H9 (cell line): ENCODE measurements around the gene TBATA. TPM values are rescaled to one million over a fixed set of nuclear protein-coding genes. Genes with fewer than 3 reads are reported as not detected.

Experiments
- DNase-seq: peaks from one replicate; pipeline ENCODE4 v3.0.0-alpha.2; 2017
- H2AFZ ChIP-seq: one replicate; pipeline ENCODE4 v1.6.1; 2013; ENCODE audit warnings: mild to moderate bottlenecking, low read length, control low read depth, moderate library complexity
- H2AK5ac ChIP-seq: 2 replicates; pipeline ENCODE4 v1.6.1; 2013; ENCODE audit warnings: low read length, control low read depth, mixed read lengths; ENCODE audit not compliant: insufficient read length
- H2BK120ac ChIP-seq: one replicate; pipeline ENCODE4 v1.6.1; 2013; ENCODE audit warnings: low read depth, mild to moderate bottlenecking, low read length, control low read depth, inconsistent platforms; ENCODE audit not compliant: poor library complexity, severe bottlenecking
- H2BK12ac ChIP-seq: 2 replicates; pipeline ENCODE4 v1.6.1; 2013; ENCODE audit warnings: low read length, control low read depth, mixed read lengths, low read depth; ENCODE audit not compliant: insufficient read length
- H2BK15ac ChIP-seq: 2 replicates; pipeline ENCODE4 v1.6.1; 2013; ENCODE audit warnings: low read depth, low read length, control low read depth
- H2BK20ac ChIP-seq: one replicate; pipeline ENCODE4 v1.6.1; 2013; ENCODE audit warnings: low read depth, mild to moderate bottlenecking, low read length, control low read depth, inconsistent platforms; ENCODE audit not compliant: poor library complexity, severe bottlenecking
- H2BK5ac ChIP-seq: 2 replicates; pipeline ENCODE4 v1.6.1; 2013; ENCODE audit warnings: low read length, control low read depth, mixed read lengths; ENCODE audit not compliant: insufficient read length
- H3K14ac ChIP-seq: 2 replicates; pipeline ENCODE4 v1.6.1; 2013; ENCODE audit warnings: low read length, control low read depth; ENCODE audit not compliant: insufficient read depth
- H3K18ac ChIP-seq: 2 replicates; pipeline ENCODE4 v1.6.1; 2013; ENCODE audit warnings: low read depth, mild to moderate bottlenecking, mixed read lengths, low read length, control low read depth; ENCODE audit not compliant: insufficient read length
- H3K23ac ChIP-seq: 2 replicates; pipeline ENCODE4 v1.6.1; 2013; ENCODE audit warnings: low read length, control low read depth, mixed read lengths, low read depth; ENCODE audit not compliant: insufficient read length
- H3K23me2 ChIP-seq: 2 replicates; pipeline ENCODE4 v1.6.1; 2013; ENCODE audit warnings: low read depth, mild to moderate bottlenecking, mixed read lengths, low read length, control low read depth; ENCODE audit not compliant: insufficient read length, poor library complexity, severe bottlenecking
- H3K27ac ChIP-seq: 2 replicates; pipeline ENCODE4 v1.5.1; 2013; ENCODE audit warnings: low read length, control low read depth, mixed read lengths, low read depth; ENCODE audit not compliant: insufficient read length
- H3K27me3 ChIP-seq: 2 replicates; pipeline ENCODE4 v1.6.1; 2013; ENCODE audit warnings: low read length, control low read depth, inconsistent platforms; ENCODE audit not compliant: insufficient read depth
- H3K4ac ChIP-seq: 2 replicates; pipeline ENCODE4 v1.6.1; 2013; ENCODE audit warnings: low read depth, mild to moderate bottlenecking, control low read depth, inconsistent platforms, low read length, moderate library complexity
- H3K4me1 ChIP-seq: 2 replicates; pipeline ENCODE4 v1.6.1; 2013; ENCODE audit warnings: low read length, control low read depth, inconsistent platforms; ENCODE audit not compliant: insufficient read depth
- H3K4me2 ChIP-seq: 2 replicates; pipeline ENCODE4 v1.6.1; 2013; ENCODE audit warnings: low read length, control low read depth, mixed read lengths; ENCODE audit not compliant: insufficient read length, insufficient read depth
- H3K56ac ChIP-seq: 2 replicates; pipeline ENCODE4 v1.6.1; 2013; ENCODE audit warnings: low read depth, mild to moderate bottlenecking, mixed read lengths, low read length, control low read depth; ENCODE audit not compliant: insufficient read length
- H3K79me1 ChIP-seq: 2 replicates; pipeline ENCODE4 v1.6.1; 2013; ENCODE audit warnings: low read depth, mild to moderate bottlenecking, moderate library complexity, low read length, control low read depth, inconsistent platforms; ENCODE audit not compliant: insufficient read depth, poor library complexity, severe bottlenecking
- H3K79me2 ChIP-seq: 2 replicates; pipeline ENCODE4 v1.6.1; 2013; ENCODE audit warnings: low read length, control low read depth, inconsistent platforms; ENCODE audit not compliant: insufficient read depth
- H3K9ac ChIP-seq: 2 replicates; pipeline ENCODE4 v1.6.1; 2013; ENCODE audit warnings: low read length, control low read depth, mixed read lengths; ENCODE audit not compliant: insufficient read length; ENCODE audit errors: extremely low read depth
- H3K9me3 ChIP-seq: one replicate; pipeline ENCODE4 v1.6.1; 2013; ENCODE audit warnings: low read depth, low read length, inconsistent platforms; ENCODE audit not compliant: control insufficient read depth
- H3T11ph ChIP-seq: one replicate; pipeline ENCODE4 v1.6.1; 2013; ENCODE audit warnings: mild to moderate bottlenecking, low read length, control low read depth, inconsistent platforms
- H4K20me1 ChIP-seq: one replicate; pipeline ENCODE4 v1.6.1; 2013; ENCODE audit not compliant: control insufficient read depth, insufficient read length, insufficient read depth
- H4K5ac ChIP-seq: 2 replicates; pipeline ENCODE4 v1.6.1; 2013; ENCODE audit warnings: low read depth, mild to moderate bottlenecking, mixed read lengths, low read length, control low read depth; ENCODE audit not compliant: insufficient read length
- H4K8ac ChIP-seq: replicated peaks from 2 replicates; pipeline ENCODE4 v1.6.1; 2013; ENCODE audit warnings: low read length, control low read depth, mixed read lengths, low read depth; ENCODE audit not compliant: insufficient read length
- H4K91ac ChIP-seq: 2 replicates; pipeline ENCODE4 v1.6.1; 2013; ENCODE audit warnings: low read depth, mild to moderate bottlenecking, moderate library complexity, mixed read lengths, low read length, control low read depth; ENCODE audit not compliant: insufficient read length
- H3K27ac Mint-ChIP-seq, 3 experiments: 2 replicates in 2 of 3; 3 replicates in 1 of 3; pipeline ENCODE4 v1.8.0; 2020 to 2021; ENCODE audit warnings: mixed read lengths in 3 of 3, mild to moderate bottlenecking in 1 of 3, moderate library complexity in 1 of 3
- H3K27me3 Mint-ChIP-seq: 2 replicates; pipeline ENCODE4 v1.8.0; 2021; ENCODE audit warnings: low read depth, mild to moderate bottlenecking, moderate library complexity, mixed read lengths
- H3K36me3 Mint-ChIP-seq, 3 experiments: 2 replicates in 2 of 3; 3 replicates in 1 of 3; pipeline ENCODE4 v1.8.0; 2020 to 2021; ENCODE audit warnings: low read depth in 3 of 3, mixed read lengths in 3 of 3; ENCODE audit not compliant: insufficient read depth in 1 of 3
- H3K4me1 Mint-ChIP-seq, 2 experiments: 2 replicates each; pipeline ENCODE4 v1.8.0; 2020; ENCODE audit warnings: mixed read lengths in 2 of 2
- H3K4me3 Mint-ChIP-seq, 2 experiments: 2 replicates in 1 of 2; 3 replicates in 1 of 2; pipeline ENCODE4 v1.8.0; 2020 to 2021; ENCODE audit warnings: mild to moderate bottlenecking in 2 of 2, mixed read lengths in 2 of 2, moderate library complexity in 1 of 2
- H3K9me3 Mint-ChIP-seq, 2 experiments: 2 replicates in 1 of 2; 3 replicates in 1 of 2; pipeline ENCODE4 v1.8.0; 2020; ENCODE audit warnings: mild to moderate bottlenecking in 2 of 2, mixed read lengths in 2 of 2, moderate library complexity in 1 of 2
- CTCF ChIP-seq: fragments of 200-600 bp; sonication (generic); conservative IDR thresholded peaks from 3 replicates; pipeline ENCODE4 v1.8.0; 2021; ENCODE audit warnings: antibody characterized with exemption, mild to moderate bottlenecking
- WGBS: extraction: QIAGEN DNeasy Blood & Tissue Kit; methylation state at CpG from one replicate; pipeline ENCODE4 v1.1.7; 2013; ENCODE audit warnings: missing lambda C conversion rate, low lambda C conversion rate, mixed read lengths; ENCODE audit not compliant: insufficient read length; ENCODE audit errors: extremely low coverage; 5-methylcytosine and 5-hydroxymethylcytosine counted together
- total RNA-seq: library from RNA; stranded (reverse); gene quantifications from 2 replicates; pipeline ENCODE4 v1.2.1, GENCODE V29; 2021

TBATA gene
- total RNA-seq, 1 experiment from 2014 or later, result not detected

GRCh38 chr10:70744617-70745143 is 40.5 kb downstream of the TBATA start:
- Mint-ChIP-seq H3K4me1 (peaks cover 8 to 11% of the 10 kb centered on the region in 2 experiments; a peak in 3 of 4 replicates), H3K27me3 (no peaks in the 10 kb centered on the region), H3K4me3 (no peak overlapping the region), H3K36me3 (peaks cover 0 to 9% (median 0%) of the 10 kb centered on the region in 3 experiments; a peak in 3 of 7 replicates), H3K9me3 (no peaks in the 10 kb centered on the region), H3K27ac (no peak overlapping the region)
- no peak overlapping the region for H3K9ac ChIP-seq
- no peak overlapping the region for H2AFZ ChIP-seq
- no peaks in the 10 kb centered on the region for H3K79me1 ChIP-seq
- no peak overlapping the region for H3K23ac ChIP-seq
- WGBS, result no CpG with 5 or more reads among the region's 6 CpGs
- H3K4me2 ChIP-seq, result no peak overlapping the region
- H3K4ac ChIP-seq, result no peak overlapping the region
- H3K23me2 ChIP-seq, result no peaks in the 10 kb centered on the region
- no peak overlapping the region for H3K56ac ChIP-seq
- no peak overlapping the region for H2BK120ac ChIP-seq
- no peak overlapping the region for H2BK12ac ChIP-seq
- no peaks in the 10 kb centered on the region for H3K9me3 ChIP-seq
- no peak overlapping the region for H3K14ac ChIP-seq
- no peak for TF ChIP-seq CTCF
- no peak overlapping the region for H2BK5ac ChIP-seq
- H4K5ac ChIP-seq, result no peak overlapping the region
- no peak overlapping the region for H4K91ac ChIP-seq
- no peak overlapping the region for H2AK5ac ChIP-seq
- no peak overlapping the region for H3K18ac ChIP-seq
- H3K4me1 ChIP-seq, result no peaks in the 10 kb centered on the region; the same call in 1 of the 2 replicates
- no peaks in the 10 kb centered on the region for H4K20me1 ChIP-seq
- H4K8ac ChIP-seq, result no peak overlapping the region
- no peak overlapping the region for H2BK15ac ChIP-seq
- no peak overlapping the region for H3K27ac ChIP-seq
- no peak overlapping the region for H3T11ph ChIP-seq
- H3K27me3 ChIP-seq, result no peaks in the 10 kb centered on the region
- no peak overlapping the region for H2BK20ac ChIP-seq
- DNase-seq, result no peak
- H3K79me2 ChIP-seq, result no peaks in the 10 kb centered on the region
